Fibroblast of lung (primary cell): ENCODE data around the gene SLC2A4RG.

Experiments
- CTCF ChIP-seq, 2 donors: IDR thresholded peaks in 1 of 2; conservative IDR thresholded peaks in 1 of 2; 1 replicate in 1 of 2; 2 replicates in 1 of 2; pipeline ENCODE4 v1.5.1; 2011 to 2012; ENCODE audit warnings: low read length in 2 of 2, control low read depth in 1 of 2, inconsistent platforms in 1 of 2, low read depth in 1 of 2, mild to moderate bottlenecking in 1 of 2
- EZH2 ChIP-seq: IDR thresholded peaks from 2 replicates; pipeline ENCODE4 v1.5.1; 2012; ENCODE audit warnings: low read length, control low read depth, mild to moderate bottlenecking; ENCODE audit errors: missing control alignments

- TF ChIP-seq CTCF (conservative IDR thresholded peaks at IDR 0.05 in 1 of 2, IDR thresholded peaks at IDR 0.05 in 1 of 2; ENCODE audit: low read depth in 1 of 2, low read length in 2 of 2) (no peak), EZH2 (no peak)
Measured at GRCh38 chr20:63735859-63736718, 3.5 kb upstream of the SLC2A4RG start, which contains the start of gene LIME1.
